Cardiac fibroblast (primary cell): ENCODE data around the gene RPS29.

Experiments used
- DNase-seq, 2 donors: peaks; one replicate each; pipeline versions ENCODE4 v3.0.0 to v3.0.0-alpha.2; 2010; ENCODE audit warnings: low read depth in 2 of 2
- H3K4me3 ChIP-seq, 2 donors: replicated peaks in 1 of 2; 1 replicate in 1 of 2; 2 replicates in 1 of 2; pipeline ENCODE4 v1.5.1; 2011; ENCODE audit warnings: low read depth in 2 of 2, low read length in 2 of 2, mild to moderate bottlenecking in 2 of 2, moderate library complexity in 1 of 2
- TF ChIP-seq, protein P1 (sequence below): IDR thresholded peaks from one replicate; pipeline ENCODE4 v1.5.1; 2011; ENCODE audit warnings: low read depth, mild to moderate bottlenecking, low read length, inconsistent platforms

Gene RPS29

DNA sequence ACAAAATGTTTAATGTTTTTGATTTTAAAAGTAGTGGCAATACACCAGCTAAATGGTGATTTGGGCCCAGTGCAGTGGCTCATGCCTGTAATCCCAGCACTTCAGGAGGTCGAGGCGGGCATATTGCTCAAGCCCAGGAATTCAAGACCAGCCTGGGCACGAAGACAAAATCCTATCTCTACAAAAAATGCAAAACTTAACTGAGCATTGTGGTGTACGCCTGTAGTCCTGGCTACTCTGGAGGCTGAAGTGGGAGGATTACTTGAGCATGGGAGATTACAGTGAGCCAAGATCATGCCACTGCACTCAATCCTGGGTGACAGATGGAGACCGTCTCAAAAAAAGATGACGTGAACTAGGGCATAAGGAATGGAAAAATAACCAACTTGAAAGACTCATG lies 29.6 kb upstream of the RPS29 start:
- TF ChIP-seq, protein P1, sequence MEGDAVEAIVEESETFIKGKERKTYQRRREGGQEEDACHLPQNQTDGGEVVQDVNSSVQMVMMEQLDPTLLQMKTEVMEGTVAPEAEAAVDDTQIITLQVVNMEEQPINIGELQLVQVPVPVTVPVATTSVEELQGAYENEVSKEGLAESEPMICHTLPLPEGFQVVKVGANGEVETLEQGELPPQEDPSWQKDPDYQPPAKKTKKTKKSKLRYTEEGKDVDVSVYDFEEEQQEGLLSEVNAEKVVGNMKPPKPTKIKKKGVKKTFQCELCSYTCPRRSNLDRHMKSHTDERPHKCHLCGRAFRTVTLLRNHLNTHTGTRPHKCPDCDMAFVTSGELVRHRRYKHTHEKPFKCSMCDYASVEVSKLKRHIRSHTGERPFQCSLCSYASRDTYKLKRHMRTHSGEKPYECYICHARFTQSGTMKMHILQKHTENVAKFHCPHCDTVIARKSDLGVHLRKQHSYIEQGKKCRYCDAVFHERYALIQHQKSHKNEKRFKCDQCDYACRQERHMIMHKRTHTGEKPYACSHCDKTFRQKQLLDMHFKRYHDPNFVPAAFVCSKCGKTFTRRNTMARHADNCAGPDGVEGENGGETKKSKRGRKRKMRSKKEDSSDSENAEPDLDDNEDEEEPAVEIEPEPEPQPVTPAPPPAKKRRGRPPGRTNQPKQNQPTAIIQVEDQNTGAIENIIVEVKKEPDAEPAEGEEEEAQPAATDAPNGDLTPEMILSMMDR, result no peak

DNA sequence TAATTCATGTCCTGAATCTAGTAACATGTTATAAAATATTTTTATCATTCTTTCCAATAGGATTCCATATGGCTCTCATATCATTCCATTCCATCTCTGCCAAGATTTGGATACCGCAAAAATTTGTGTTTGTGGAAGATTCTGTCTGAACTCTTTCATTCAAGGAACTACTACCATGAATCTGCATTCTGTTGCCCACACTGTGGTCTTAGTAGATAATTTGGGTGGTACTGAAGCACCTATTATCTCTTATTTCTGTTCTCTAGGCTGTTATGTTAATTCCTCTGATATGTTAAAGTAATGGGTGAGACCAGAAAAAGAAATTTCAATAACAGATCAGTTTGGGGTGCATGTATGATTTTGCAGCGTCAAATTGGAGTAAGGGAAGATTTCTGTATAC lies 28.0 kb upstream of the RPS29 start:
- no peak overlapping the region for H3K4me3 ChIP-seq
- DNase-seq, result no peak
- TF ChIP-seq, protein P1, result no peak

More for the DNA sequence above, 29.6 kb upstream of the RPS29 start:
- peak in 1 of 2 donors; percentile 63 for DNase-seq
- no peak overlapping the region for H3K4me3 ChIP-seq

DNA sequence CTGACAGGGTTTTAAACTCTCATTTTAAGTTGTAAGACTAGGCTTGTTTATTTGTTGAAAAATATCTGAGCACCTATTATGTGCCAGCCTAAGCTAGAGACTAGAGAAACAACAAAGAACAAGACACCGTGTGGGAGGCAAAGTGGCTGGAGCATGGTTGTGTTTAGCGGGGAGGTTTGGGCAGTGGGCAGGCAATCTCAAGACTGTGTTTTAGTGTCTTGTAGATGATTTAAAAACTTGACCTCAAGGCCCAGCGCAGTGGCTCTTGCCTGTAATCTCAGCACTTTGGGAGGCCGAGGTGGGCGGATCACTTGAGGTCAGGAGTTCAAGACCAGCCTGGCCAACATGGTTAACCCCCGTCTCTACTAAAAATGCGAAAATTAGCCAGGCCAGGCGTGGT lies 26.5 kb upstream of the RPS29 start:
- TF ChIP-seq, protein P1, result no peak
- H3K4me3 ChIP-seq, result no peak overlapping the region
- DNase-seq, result no peak

DNA sequence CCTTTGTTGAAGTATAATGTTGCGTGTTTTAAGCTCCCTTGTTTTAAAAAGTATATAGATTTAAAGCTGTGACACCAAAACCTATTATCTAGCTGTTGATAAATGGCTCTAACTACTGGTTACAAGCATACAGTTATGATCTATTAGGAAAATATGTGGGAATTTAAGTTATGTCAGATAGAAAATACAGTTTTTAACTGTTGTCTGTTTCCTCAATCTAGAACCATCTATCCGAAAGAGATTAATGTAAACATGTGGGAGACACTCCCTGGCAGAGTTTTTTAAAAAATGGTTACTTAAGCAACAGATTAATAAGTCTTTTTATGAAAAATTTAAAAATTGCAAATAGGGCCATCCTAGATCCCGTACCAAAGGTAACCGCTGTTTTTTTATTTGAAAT lies 26.1 kb upstream of the RPS29 start:
- H3K4me3 ChIP-seq, result no peak overlapping the region
- TF ChIP-seq, protein P1, result no peak
- no peak for DNase-seq

DNA sequence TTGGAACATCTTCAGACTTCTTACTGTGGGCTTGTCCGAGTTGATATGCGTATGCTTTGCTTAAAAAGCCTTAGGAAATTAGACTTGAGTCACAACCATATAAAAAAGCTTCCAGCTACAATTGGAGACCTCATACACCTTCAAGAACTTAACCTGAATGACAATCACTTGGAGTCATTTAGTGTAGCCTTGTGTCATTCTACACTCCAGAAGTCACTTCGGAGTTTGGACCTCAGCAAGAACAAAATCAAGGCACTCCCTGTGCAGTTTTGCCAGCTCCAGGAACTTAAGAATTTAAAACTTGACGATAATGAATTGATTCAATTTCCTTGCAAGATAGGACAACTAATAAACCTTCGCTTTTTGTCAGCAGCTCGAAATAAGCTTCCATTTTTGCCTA lies 21.4 kb upstream of the RPS29 start:
- H3K4me3 ChIP-seq, result no peak overlapping the region
- TF ChIP-seq, protein P1, result no peak
- no peak for DNase-seq

DNA sequence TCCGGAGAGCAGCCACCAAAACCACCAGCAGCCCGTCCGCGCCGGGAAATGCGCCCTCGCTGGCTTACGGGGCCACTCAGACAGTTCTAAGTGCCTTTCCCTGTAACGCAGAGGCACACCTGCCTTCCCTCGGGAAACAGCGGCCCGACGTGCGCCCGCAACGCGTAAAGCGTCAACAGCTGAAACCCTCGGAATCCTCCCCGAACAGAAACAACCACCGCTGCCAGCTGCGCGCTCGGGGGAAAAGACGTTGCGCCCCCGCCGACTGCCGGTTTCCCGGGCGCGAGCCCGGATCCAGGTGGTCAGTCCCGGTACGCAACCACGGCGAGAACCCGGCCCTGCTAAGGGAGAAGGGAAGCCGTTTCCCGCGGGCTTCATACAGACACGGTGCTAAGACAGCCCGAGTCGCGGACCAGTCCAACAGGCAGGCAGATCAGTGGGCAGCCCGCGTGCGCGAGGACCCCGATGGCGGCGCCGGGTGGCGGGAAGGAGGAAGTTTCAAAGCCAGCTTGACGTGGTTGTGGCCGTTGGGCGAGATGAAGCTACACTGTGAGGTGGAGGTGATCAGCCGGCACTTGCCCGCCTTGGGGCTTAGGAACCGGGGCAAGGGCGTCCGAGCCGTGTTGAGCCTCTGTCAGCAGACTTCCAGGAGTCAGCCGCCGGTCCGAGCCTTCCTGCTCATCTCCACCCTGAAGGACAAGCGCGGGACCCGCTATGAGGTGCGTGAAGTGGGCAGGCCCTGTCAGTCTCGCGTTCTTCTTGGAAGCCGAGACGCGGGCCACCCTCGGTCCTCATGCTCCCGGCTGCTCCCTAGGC lies 12.5 kb upstream of the RPS29 start, which contains the start of gene LRR1:
Gene LRR1 (plus strand): TSS at position 456 of the 816 bp plus-strand sequence. CDS start 81 bp downstream, at position 537.
- peak within 1 kb of the TSS; percentile 96 to 98 for H3K4me3 ChIP-seq
- peak; percentile 82 to 87 for DNase-seq
- TF ChIP-seq, protein P1, result no peak
